HepG2 (cell line): ENCODE data around the gene GDAP1L1. TPM values are rescaled to one million over a fixed set of nuclear protein-coding genes. Genes with fewer than 3 reads are reported as not detected.

Experiments
- ATRX ChIP-seq: sonication (generic); formaldehyde crosslinking; IDR thresholded peaks from 2 replicates; pipeline ENCODE4 v1.4.0; 2020; ENCODE audit warnings: missing genetic modification reagents, borderline replicate concordance
- BORCS8-MEF2B ChIP-seq: sonication (generic); formaldehyde crosslinking; IDR thresholded peaks from 2 replicates; pipeline ENCODE4 v1.8.0; 2022; ENCODE audit warnings: mild to moderate bottlenecking, missing genetic modification reagents
- KLF16 ChIP-seq, 2 experiments: sonication (generic) in 1 of 2; formaldehyde crosslinking in 1 of 2; IDR thresholded peaks; 2 replicates each; pipeline versions ENCODE4 v1.6.1 to v1.8.0; 2016 to 2023; ENCODE audit warnings: missing genetic modification reagents in 2 of 2, missing compliant biosample characterization in 1 of 2
- LCORL ChIP-seq, 2 experiments: fragments of 450-650 bp in 1 of 2; sonication (generic) in 1 of 2; formaldehyde crosslinking in 1 of 2; IDR thresholded peaks; 2 replicates each; pipeline versions ENCODE4 v1.5.0 to v1.6.1; 2017 to 2020; ENCODE audit warnings: antibody characterized with exemption in 1 of 2, missing genetic modification reagents in 1 of 2
- SAFB2 ChIP-seq: sonication (generic); formaldehyde crosslinking; IDR thresholded peaks from 2 replicates; pipeline ENCODE4 v1.5.1; 2020; ENCODE audit warnings: missing genetic modification reagents, low read depth, mild to moderate bottlenecking, borderline replicate concordance
- TBX2 ChIP-seq: sonication (generic); formaldehyde crosslinking; IDR thresholded peaks from 2 replicates; pipeline ENCODE4 v1.5.0; 2020; ENCODE audit warnings: missing genetic modification reagents, mild to moderate bottlenecking, borderline replicate concordance
- TEAD3 ChIP-seq: optimal IDR thresholded peaks from 2 replicates; pipeline ENCODE3; 2016; ENCODE audit warnings: borderline replicate concordance
- ZNF136 ChIP-seq: sonication (generic); formaldehyde crosslinking; IDR thresholded peaks from 2 replicates; pipeline ENCODE4 v1.8.1; 2022; ENCODE audit warnings: low read depth, mild to moderate bottlenecking, moderate library complexity, missing genetic modification reagents
- ZNF331 ChIP-seq: sonication (generic); formaldehyde crosslinking; IDR thresholded peaks from 2 replicates; pipeline ENCODE4 v1.4.0; 2020; ENCODE audit warnings: missing genetic modification reagents
- ZNF670 ChIP-seq: sonication (generic); formaldehyde crosslinking; IDR thresholded peaks from 2 replicates; pipeline ENCODE4 v1.8.0; 2022; ENCODE audit warnings: mild to moderate bottlenecking, missing genetic modification reagents, borderline replicate concordance
- ZNF816 ChIP-seq: sonication (generic); formaldehyde crosslinking; IDR thresholded peaks from 2 replicates; pipeline ENCODE4 v1.8.0; 2022; ENCODE audit warnings: missing genetic modification reagents, mild to moderate bottlenecking, borderline replicate concordance
- polyA plus RNA-seq, 8 experiments: library from polyadenylated mRNA; depleted of rRNA in 3 of 8; stranded (reverse) in 7 of 8; unstranded in 1 of 8; fragments of >200 nt; fragmentation: Illumina TruSeq in 4 of 8; extraction: Trizol in 4 of 8; gene quantifications; 2 replicates each; pipeline versions ENCODE4 v1.2.1 to v1.2.3, GENCODE V29; 2011 to 2016; ENCODE audit warnings: low read depth in 4 of 8, missing spikeins in 1 of 8, mixed read lengths in 1 of 8; ENCODE audit not compliant: insufficient read depth in 1 of 8
- total RNA-seq, 5 experiments: library from RNA; depleted of rRNA; stranded (reverse); fragments of >200 nt; fragmentation: Illumina TruSeq; extraction: Trizol; gene quantifications; 2 replicates each; pipeline ENCODE4 v1.2.3, GENCODE V29; 2016; ENCODE audit warnings: low read depth in 1 of 5
- TF ChIP-seq, protein P1 (sequence below): sonication (generic); formaldehyde crosslinking; IDR thresholded peaks from 2 replicates; pipeline ENCODE4 v1.4.0; 2020; ENCODE audit warnings: missing genetic modification reagents
- TF ChIP-seq, protein P2 (sequence below), 2 experiments: sonication (generic) in 1 of 2; formaldehyde crosslinking in 1 of 2; IDR thresholded peaks; 2 replicates each; pipeline versions ENCODE4 v1.4.0 to v1.6.1; 2016 to 2020; ENCODE audit warnings: borderline replicate concordance in 1 of 2, low read depth in 1 of 2, mild to moderate bottlenecking in 1 of 2, missing genetic modification reagents in 1 of 2
- TF ChIP-seq, protein P3 (sequence below): sonication (generic); IDR thresholded peaks from 2 replicates; pipeline ENCODE4 v1.6.1; 2016; ENCODE audit warnings: low read depth, borderline replicate concordance
- TF ChIP-seq, protein P4 (sequence below): IDR thresholded peaks from 2 replicates; pipeline ENCODE4 v1.6.1; 2016; ENCODE audit warnings: low read depth, control low read depth
- TF ChIP-seq, protein P5 (sequence below): sonication (generic); formaldehyde crosslinking; IDR thresholded peaks from 2 replicates; pipeline ENCODE4 v1.5.1; 2020; ENCODE audit warnings: mild to moderate bottlenecking, missing genetic modification reagents, moderate library complexity

Gene GDAP1L1
- total and polyA plus RNA-seq, 2 of the 13 experiments (the other 11 are each of a cell fraction or from before 2014, with no cell fraction given) = 0.04 TPM; not detected in 1

DNA sequence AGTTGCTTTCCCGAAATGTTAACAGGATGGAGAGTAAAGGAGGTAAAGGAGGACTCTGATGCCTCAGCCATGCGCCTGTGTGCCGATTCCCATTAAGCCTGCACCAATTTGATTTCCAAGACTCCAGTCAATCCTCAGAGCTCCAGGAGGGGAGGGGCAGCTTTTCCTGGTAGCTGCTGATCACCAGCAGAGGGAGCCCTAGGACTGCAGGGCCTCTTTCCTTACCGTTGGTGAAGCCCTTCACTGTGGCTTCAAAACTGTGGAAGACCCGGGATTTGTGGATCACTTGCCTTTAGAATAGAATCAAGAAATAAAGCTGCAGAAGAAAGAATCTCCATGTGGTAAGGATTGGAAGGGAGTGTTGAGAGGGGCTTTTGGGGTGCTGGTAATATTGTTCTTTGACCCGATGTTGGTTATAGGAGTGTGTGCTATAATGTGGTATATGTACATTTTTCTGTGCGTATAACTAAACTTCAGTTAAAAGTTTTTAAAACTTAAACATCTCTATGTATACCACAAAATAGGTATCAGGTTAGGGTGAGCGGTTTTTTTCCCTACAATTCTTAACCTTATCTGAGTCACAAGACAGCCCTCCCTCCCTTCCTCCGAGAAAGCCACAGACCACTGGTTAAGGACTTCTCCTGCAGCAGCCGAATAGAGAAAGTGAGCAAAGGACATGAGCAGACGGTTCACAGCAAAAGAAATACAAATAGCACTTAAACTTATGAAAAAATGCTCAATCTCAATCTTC, 29.6 kb upstream of the GDAP1L1 start (continued):
- TF ChIP-seq, protein P1, sequence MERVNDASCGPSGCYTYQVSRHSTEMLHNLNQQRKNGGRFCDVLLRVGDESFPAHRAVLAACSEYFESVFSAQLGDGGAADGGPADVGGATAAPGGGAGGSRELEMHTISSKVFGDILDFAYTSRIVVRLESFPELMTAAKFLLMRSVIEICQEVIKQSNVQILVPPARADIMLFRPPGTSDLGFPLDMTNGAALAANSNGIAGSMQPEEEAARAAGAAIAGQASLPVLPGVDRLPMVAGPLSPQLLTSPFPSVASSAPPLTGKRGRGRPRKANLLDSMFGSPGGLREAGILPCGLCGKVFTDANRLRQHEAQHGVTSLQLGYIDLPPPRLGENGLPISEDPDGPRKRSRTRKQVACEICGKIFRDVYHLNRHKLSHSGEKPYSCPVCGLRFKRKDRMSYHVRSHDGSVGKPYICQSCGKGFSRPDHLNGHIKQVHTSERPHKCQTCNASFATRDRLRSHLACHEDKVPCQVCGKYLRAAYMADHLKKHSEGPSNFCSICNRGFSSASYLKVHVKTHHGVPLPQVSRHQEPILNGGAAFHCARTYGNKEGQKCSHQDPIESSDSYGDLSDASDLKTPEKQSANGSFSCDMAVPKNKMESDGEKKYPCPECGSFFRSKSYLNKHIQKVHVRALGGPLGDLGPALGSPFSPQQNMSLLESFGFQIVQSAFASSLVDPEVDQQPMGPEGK (CRISPR knock-in tag) = peak; percentile 37; the same call in 1 of the 2 replicates
- TF ChIP-seq TBX2 (CRISPR knock-in tag) (peak; percentile 52; the same call in 1 of the 2 replicates), BORCS8-MEF2B (CRISPR knock-in tag) (peak; percentile 82), TEAD3 (CRISPR knock-in tag) (peak; percentile 65), ZNF670 (CRISPR knock-in tag) (peak; percentile 75), KLF16 (CRISPR knock-in tag; IDR thresholded peaks at IDR 0.05) (peak in 1 of 2 experiments; percentile 54; a peak in 1 of 4 replicates), ATRX (0 out of 2 replicates have a peak, but pooled peaks have one; percentile 33), LCORL (IDR thresholded peaks at IDR 0.05) (no peak), LCORL (CRISPR knock-in tag; IDR thresholded peaks at IDR 0.05) (0 out of 2 replicates have a peak, but pooled peaks have one; percentile 49), ZNF816 (CRISPR knock-in tag) (peak; percentile 60; the same call in 1 of the 2 replicates), ZNF331 (peak; percentile 55; the same call in 1 of the 2 replicates), ZNF136 (CRISPR knock-in tag) (0 out of 2 replicates have a peak, but pooled peaks have one; percentile 47), SAFB2 (no peak)
- TF ChIP-seq, protein P2, sequence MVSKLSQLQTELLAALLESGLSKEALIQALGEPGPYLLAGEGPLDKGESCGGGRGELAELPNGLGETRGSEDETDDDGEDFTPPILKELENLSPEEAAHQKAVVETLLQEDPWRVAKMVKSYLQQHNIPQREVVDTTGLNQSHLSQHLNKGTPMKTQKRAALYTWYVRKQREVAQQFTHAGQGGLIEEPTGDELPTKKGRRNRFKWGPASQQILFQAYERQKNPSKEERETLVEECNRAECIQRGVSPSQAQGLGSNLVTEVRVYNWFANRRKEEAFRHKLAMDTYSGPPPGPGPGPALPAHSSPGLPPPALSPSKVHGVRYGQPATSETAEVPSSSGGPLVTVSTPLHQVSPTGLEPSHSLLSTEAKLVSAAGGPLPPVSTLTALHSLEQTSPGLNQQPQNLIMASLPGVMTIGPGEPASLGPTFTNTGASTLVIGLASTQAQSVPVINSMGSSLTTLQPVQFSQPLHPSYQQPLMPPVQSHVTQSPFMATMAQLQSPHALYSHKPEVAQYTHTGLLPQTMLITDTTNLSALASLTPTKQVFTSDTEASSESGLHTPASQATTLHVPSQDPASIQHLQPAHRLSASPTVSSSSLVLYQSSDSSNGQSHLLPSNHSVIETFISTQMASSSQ (IDR thresholded peaks at IDR 0.05; ENCODE audit: low read depth) = no peak
- TF ChIP-seq, protein P2 (CRISPR knock-in tag; IDR thresholded peaks at IDR 0.05; ENCODE audit: borderline replicate concordance) = no peak
- TF ChIP-seq, protein P3, sequence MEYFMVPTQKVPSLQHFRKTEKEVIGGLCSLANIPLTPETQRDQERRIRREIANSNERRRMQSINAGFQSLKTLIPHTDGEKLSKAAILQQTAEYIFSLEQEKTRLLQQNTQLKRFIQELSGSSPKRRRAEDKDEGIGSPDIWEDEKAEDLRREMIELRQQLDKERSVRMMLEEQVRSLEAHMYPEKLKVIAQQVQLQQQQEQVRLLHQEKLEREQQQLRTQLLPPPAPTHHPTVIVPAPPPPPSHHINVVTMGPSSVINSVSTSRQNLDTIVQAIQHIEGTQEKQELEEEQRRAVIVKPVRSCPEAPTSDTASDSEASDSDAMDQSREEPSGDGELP = no peak
- TF ChIP-seq, protein P4, sequence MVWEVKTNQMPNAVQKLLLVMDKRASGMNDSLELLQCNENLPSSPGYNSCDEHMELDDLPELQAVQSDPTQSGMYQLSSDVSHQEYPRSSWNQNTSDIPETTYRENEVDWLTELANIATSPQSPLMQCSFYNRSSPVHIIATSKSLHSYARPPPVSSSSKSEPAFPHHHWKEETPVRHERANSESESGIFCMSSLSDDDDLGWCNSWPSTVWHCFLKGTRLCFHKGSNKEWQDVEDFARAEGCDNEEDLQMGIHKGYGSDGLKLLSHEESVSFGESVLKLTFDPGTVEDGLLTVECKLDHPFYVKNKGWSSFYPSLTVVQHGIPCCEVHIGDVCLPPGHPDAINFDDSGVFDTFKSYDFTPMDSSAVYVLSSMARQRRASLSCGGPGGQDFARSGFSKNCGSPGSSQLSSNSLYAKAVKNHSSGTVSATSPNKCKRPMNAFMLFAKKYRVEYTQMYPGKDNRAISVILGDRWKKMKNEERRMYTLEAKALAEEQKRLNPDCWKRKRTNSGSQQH = peak; percentile 54; the same call in 1 of the 2 replicates
- TF ChIP-seq, protein P5, sequence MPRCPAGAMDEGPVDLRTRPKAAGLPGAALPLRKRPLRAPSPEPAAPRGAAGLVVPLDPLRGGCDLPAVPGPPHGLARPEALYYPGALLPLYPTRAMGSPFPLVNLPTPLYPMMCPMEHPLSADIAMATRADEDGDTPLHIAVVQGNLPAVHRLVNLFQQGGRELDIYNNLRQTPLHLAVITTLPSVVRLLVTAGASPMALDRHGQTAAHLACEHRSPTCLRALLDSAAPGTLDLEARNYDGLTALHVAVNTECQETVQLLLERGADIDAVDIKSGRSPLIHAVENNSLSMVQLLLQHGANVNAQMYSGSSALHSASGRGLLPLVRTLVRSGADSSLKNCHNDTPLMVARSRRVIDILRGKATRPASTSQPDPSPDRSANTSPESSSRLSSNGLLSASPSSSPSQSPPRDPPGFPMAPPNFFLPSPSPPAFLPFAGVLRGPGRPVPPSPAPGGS (CRISPR knock-in tag) = no peak
